B cell (primary cell): Measurements from ENCODE around the gene BLOC1S5. TPM values are rescaled to one million over a fixed set of nuclear protein-coding genes. Genes with fewer than 3 reads are reported as not detected.

Source experiments
- ATAC-seq: fragments of 200-7000 bp; cut with Tn5 transposase; one replicate; pipeline ENCODE4 v1.10.0; 2021; ENCODE audit warnings: low read depth, mild to moderate bottlenecking, moderate number of reproducible peaks, moderate library complexity
- CTCF ChIA-PET: fragments of 350-600 bp; sonication (Branson Sonifier 250); formaldehyde crosslinking; loops from one replicate; lab custom pipeline; 2021; ENCODE audit warnings: antibody characterized with exemption, inconsistent platforms; lab: Charles Lee
- POLR2A ChIA-PET: fragments of 350-600 bp; sonication (Branson Sonifier 250); formaldehyde crosslinking; loops from one replicate; lab custom pipeline; 2021; ENCODE audit warnings: antibody characterized with exemption; lab: Charles Lee
- DNase-seq: peaks from one replicate; pipeline ENCODE4 v3.0.0; 2013
- H2AFZ ChIP-seq: 2 replicates; pipeline ENCODE4 v1.6.1; 2012; ENCODE audit warnings: mild to moderate bottlenecking, low read depth, low read length; ENCODE audit not compliant: insufficient read depth, poor library complexity, severe bottlenecking
- H3K27ac ChIP-seq, 2 donors: 1 replicate in 1 of 2; 2 replicates in 1 of 2; pipeline ENCODE4 v1.5.1; 2012 to 2013; ENCODE audit warnings: low read length in 2 of 2, mild to moderate bottlenecking in 2 of 2, moderate library complexity in 1 of 2
- H3K27me3 ChIP-seq, 4 experiments: fragments of 200-600 bp in 1 of 4; sonication (generic) in 1 of 4; replicated peaks in 1 of 4; 1 replicate in 2 of 4; 2 replicates in 2 of 4; pipeline versions ENCODE4 v1.6.1 to v1.7.0; 2013 to 2016; ENCODE audit warnings: low read length in 3 of 4, mild to moderate bottlenecking in 2 of 4, mixed read lengths in 1 of 4, moderate library complexity in 1 of 4; ENCODE audit not compliant: insufficient read depth in 4 of 4, control insufficient read depth in 3 of 4; ENCODE audit errors: control extremely low read depth in 1 of 4
- H3K36me3 ChIP-seq, 2 experiments: replicated peaks in 1 of 2; 1 replicate in 1 of 2; 2 replicates in 1 of 2; pipeline versions ENCODE4 v1.6.1 to v1.7.1; 2013; ENCODE audit warnings: low read length in 1 of 2; ENCODE audit not compliant: insufficient read depth in 2 of 2, control insufficient read depth in 1 of 2; ENCODE audit errors: control extremely low read depth in 1 of 2, extremely low read depth in 1 of 2
- H3K4me1 ChIP-seq, 2 donors: fragments of 200-600 bp in 1 of 2; sonication (generic) in 1 of 2; 1 replicate in 1 of 2; 2 replicates in 1 of 2; pipeline versions ENCODE4 v1.5.1 to v1.6.1; 2013 to 2017; ENCODE audit warnings: low read length in 2 of 2; ENCODE audit not compliant: control insufficient read depth in 2 of 2, insufficient read depth in 2 of 2
- H3K4me2 ChIP-seq: replicated peaks from 2 replicates; pipeline ENCODE3; 2012; ENCODE audit warnings: mild to moderate bottlenecking, low read depth, low read length; ENCODE audit not compliant: poor library complexity, severe bottlenecking
- H3K4me3 ChIP-seq, 5 experiments: fragments of 200-600 bp in 1 of 5; sonication (generic) in 1 of 5; 1 replicate in 3 of 5; 2 replicates in 2 of 5; pipeline versions ENCODE4 v1.5.1 to v1.7.0; 2011 to 2016; ENCODE audit warnings: low read length in 4 of 5, mild to moderate bottlenecking in 4 of 5, low read depth in 2 of 5, control low read depth in 1 of 5, moderate library complexity in 1 of 5; ENCODE audit not compliant: insufficient read depth in 1 of 5; ENCODE audit errors: control extremely low read depth in 1 of 5, extremely low read depth in 1 of 5
- H3K79me2 ChIP-seq: fragments of 200-600 bp; sonication (generic); one replicate; pipeline ENCODE4 v1.6.0; 2016; ENCODE audit warnings: low read length; ENCODE audit not compliant: control insufficient read depth, insufficient read depth
- H3K9ac ChIP-seq: fragments of 200-600 bp; sonication (generic); 2 replicates; pipeline ENCODE4 v1.6.1; 2017; ENCODE audit warnings: mild to moderate bottlenecking, low read length, moderate library complexity
- H3K9me3 ChIP-seq, 3 donors: one replicate each; pipeline versions ENCODE4 v1.6.1 to v1.7.1; 2013; ENCODE audit warnings: low read length in 2 of 3; ENCODE audit not compliant: control insufficient read depth in 2 of 3, insufficient read depth in 1 of 3; ENCODE audit errors: control extremely low read depth in 1 of 3
- H4K20me1 ChIP-seq: 2 replicates; pipeline ENCODE4 v1.6.0; 2012; ENCODE audit warnings: mild to moderate bottlenecking, low read length; ENCODE audit not compliant: insufficient read depth, control insufficient read depth, poor library complexity, severe bottlenecking
- H3K27ac Mint-ChIP-seq: one replicate; pipeline ENCODE4 v1.8.0; 2021; ENCODE audit warnings: mixed read lengths
- H3K27me3 Mint-ChIP-seq: one replicate; pipeline ENCODE4 v1.8.0; 2021; ENCODE audit warnings: mixed read lengths
- H3K4me1 Mint-ChIP-seq: one replicate; pipeline ENCODE4 v1.8.0; 2021; ENCODE audit warnings: mixed read lengths
- H3K4me3 Mint-ChIP-seq: one replicate; pipeline ENCODE4 v1.8.0; 2021; ENCODE audit warnings: mixed read lengths
- H3K9me3 Mint-ChIP-seq: one replicate; pipeline ENCODE4 v1.8.0; 2022; ENCODE audit warnings: mixed read lengths; ENCODE audit not compliant: insufficient read depth
- EZH2 ChIP-seq: IDR thresholded peaks from 2 replicates; pipeline ENCODE4 v1.6.1; 2012; ENCODE audit warnings: borderline replicate concordance, low read depth, mild to moderate bottlenecking, moderate library complexity, low read length; ENCODE audit not compliant: insufficient read depth, poor library complexity, severe bottlenecking
- WGBS: methylation state at CpG from one replicate; pipeline ENCODE4 v1.1.5; 2013; ENCODE audit warnings: missing lambda C conversion rate; ENCODE audit not compliant: insufficient coverage; 5-methylcytosine and 5-hydroxymethylcytosine counted together
- intact Hi-C: fragments of 100-400 bp; cut with micrococcal nuclease; formaldehyde crosslinking; loops from one replicate; pipeline ENCODE4 v1.10.0; 2022
- polyA plus RNA-seq: library from polyadenylated mRNA; depleted of rRNA; stranded (reverse); fragments of >200 nt; gene quantifications from 2 replicates; pipeline ENCODE4 v1.2.3, GENCODE V29; 2012
- total RNA-seq, 2 donors: library from RNA; stranded (reverse); fragments of 120-200 nt in 1 of 2; gene quantifications; 1 replicate in 1 of 2; 2 replicates in 1 of 2; pipeline versions ENCODE4 v1.2.3 to v1.2.4, GENCODE V29; 2013 to 2022
- TF ChIP-seq, protein P1 (sequence below): fragments of 200-600 bp; IDR thresholded peaks from one replicate; pipeline ENCODE4 v1.8.0; 2022; ENCODE audit warnings: antibody characterized with exemption, mild to moderate bottlenecking

The BLOC1S5 gene
- total and polyA plus RNA-seq, 2 donors (not counting 1 experiment from before 2014, with no cell fraction given), result 5.2 to 18.8 TPM

DNA sequence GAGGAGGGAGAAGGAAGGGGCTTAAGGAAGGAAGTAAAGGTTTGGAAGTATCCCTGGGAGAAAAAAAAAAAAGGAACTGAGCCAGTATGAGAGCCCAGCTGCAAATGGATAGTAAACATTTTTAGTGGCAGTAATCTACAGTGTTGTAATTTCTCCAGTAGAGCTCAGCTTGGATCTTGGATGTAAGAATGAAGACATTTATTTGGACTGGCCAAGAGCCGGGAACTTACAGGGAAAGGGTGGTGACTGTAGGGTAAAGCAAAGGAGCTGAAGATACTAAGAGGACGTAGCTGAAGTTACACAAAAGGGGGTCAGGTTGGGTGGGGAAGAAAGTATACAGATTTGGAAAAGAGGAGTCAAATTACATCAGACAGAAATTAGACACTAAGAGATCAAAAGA lies 24.7 kb upstream of the BLOC1S5 start:
- no peak overlapping the region for H3K4me2 ChIP-seq
- Mint-ChIP-seq H3K4me1 (no peaks in the 10 kb centered on the region), H3K9me3 (peaks cover 10% of the 10 kb centered on the region), H3K27me3 (no peaks in the 10 kb centered on the region), H3K27ac (no peak overlapping the region), H3K4me3 (no peak overlapping the region)
- peaks cover 0 to 5% (median 3%) of the 10 kb centered on the region in 3 donors for H3K9me3 ChIP-seq
- H3K9ac ChIP-seq, result no peak overlapping the region
- ATAC-seq (no peak), DNase-seq (no peak)
- H3K79me2 ChIP-seq, result peaks cover 11% of the 10 kb centered on the region
- H3K4me1 ChIP-seq, result no peaks in the 10 kb centered on the region
- H3K27me3 ChIP-seq, result no peaks in the 10 kb centered on the region
- TF ChIP-seq, protein P1, sequence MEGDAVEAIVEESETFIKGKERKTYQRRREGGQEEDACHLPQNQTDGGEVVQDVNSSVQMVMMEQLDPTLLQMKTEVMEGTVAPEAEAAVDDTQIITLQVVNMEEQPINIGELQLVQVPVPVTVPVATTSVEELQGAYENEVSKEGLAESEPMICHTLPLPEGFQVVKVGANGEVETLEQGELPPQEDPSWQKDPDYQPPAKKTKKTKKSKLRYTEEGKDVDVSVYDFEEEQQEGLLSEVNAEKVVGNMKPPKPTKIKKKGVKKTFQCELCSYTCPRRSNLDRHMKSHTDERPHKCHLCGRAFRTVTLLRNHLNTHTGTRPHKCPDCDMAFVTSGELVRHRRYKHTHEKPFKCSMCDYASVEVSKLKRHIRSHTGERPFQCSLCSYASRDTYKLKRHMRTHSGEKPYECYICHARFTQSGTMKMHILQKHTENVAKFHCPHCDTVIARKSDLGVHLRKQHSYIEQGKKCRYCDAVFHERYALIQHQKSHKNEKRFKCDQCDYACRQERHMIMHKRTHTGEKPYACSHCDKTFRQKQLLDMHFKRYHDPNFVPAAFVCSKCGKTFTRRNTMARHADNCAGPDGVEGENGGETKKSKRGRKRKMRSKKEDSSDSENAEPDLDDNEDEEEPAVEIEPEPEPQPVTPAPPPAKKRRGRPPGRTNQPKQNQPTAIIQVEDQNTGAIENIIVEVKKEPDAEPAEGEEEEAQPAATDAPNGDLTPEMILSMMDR, result no peak
- TF ChIP-seq EZH2, result no peak
- WGBS, result 95% methylated on average over 2 of the region's 2 CpGs
- H2AFZ ChIP-seq, result no peak overlapping the region
- POLR2A ChIA-PET, result no interaction called here
- intact Hi-C loops, result no loop called here
- H3K36me3 ChIP-seq, result peaks cover 11 to 53% of the 10 kb centered on the region in 2 experiments
- CTCF ChIA-PET, result no interaction called here
- H3K4me3 ChIP-seq, result no peak overlapping the region
- H4K20me1 ChIP-seq, result no peaks in the 10 kb centered on the region
- no peak overlapping the region for H3K27ac ChIP-seq

GRCh38 chr6:8087870-8088754 lies 23.9 kb upstream of the BLOC1S5 start:
- no peaks in the 10 kb centered on the region for H3K4me1 Mint-ChIP-seq
- Histone ChIP-seq H3K4me2 (no peak overlapping the region), H3K36me3 (peaks cover 11 to 52% of the 10 kb centered on the region in 2 experiments), H3K4me1 (no peaks in the 10 kb centered on the region), H3K4me3 (no peak overlapping the region), H3K9ac (no peak overlapping the region), H3K79me2 (peaks cover 9% of the 10 kb centered on the region), H4K20me1 (no peaks in the 10 kb centered on the region), H2AFZ (no peak overlapping the region), H3K9me3 (peaks cover 0 to 5% (median 3%) of the 10 kb centered on the region in 3 donors), H3K27ac (no peak overlapping the region), H3K27me3 (no peaks in the 10 kb centered on the region)
- H3K27ac Mint-ChIP-seq, result no peak overlapping the region
- H3K9me3 Mint-ChIP-seq, result peaks cover 10% of the 10 kb centered on the region
- DNase-seq, result no peak
- no peaks in the 10 kb centered on the region for H3K27me3 Mint-ChIP-seq
- no peak overlapping the region for H3K4me3 Mint-ChIP-seq
- intact Hi-C loops, result no loop called here
- ATAC-seq, result no peak
- ChIA-PET CTCF (no interaction called here), POLR2A (no interaction called here)
- 100% methylated on average over 3 of the region's 5 CpGs for WGBS
- TF ChIP-seq, protein P1, result no peak
- no peak for TF ChIP-seq EZH2
